Kidney (tissue), 14 donors: ENCODE data around the gene RAE1. TPM values are rescaled to one million over a fixed set of nuclear protein-coding genes. Genes with fewer than 3 reads are reported as not detected.

Experiments used
- DNase-seq, 5 donors: peaks; one replicate each; pipeline ENCODE4 v3.0.0-alpha.2; 2013 to 2020
- FAIRE-seq: peaks from 2 replicates; lab custom pipeline; 2012; peaks lifted over from hg19 to GRCh38; lab: Jason Lieb, UNC
- H3K27ac ChIP-seq, 2 donors: one replicate each; pipeline ENCODE4 v1.7.0; 2013; ENCODE audit warnings: low read depth in 2 of 2, low read length in 2 of 2, inconsistent platforms in 1 of 2
- H3K27me3 ChIP-seq: one replicate; pipeline ENCODE4 v1.7.1; 2013; ENCODE audit warnings: low read length, inconsistent platforms; ENCODE audit not compliant: control insufficient read depth, insufficient read depth
- H3K36me3 ChIP-seq, 3 donors: one replicate each; pipeline versions ENCODE4 v1.7.0 to v1.7.1; 2013; ENCODE audit warnings: low read length in 3 of 3, control low read depth in 1 of 3, inconsistent platforms in 1 of 3; ENCODE audit not compliant: insufficient read depth in 3 of 3, control insufficient read depth in 2 of 3
- H3K4me1 ChIP-seq, 3 donors: one replicate each; pipeline versions ENCODE4 v1.7.0 to v1.7.1; 2013; ENCODE audit warnings: low read length in 3 of 3, inconsistent platforms in 1 of 3, low read depth in 1 of 3; ENCODE audit not compliant: control insufficient read depth in 2 of 3, insufficient read depth in 2 of 3
- H3K4me3 ChIP-seq, 3 donors: one replicate each; pipeline versions ENCODE4 v1.7.0 to v1.8.1; 2013; ENCODE audit warnings: low read length in 3 of 3, control low read depth in 1 of 3, inconsistent platforms in 1 of 3
- H3K9ac ChIP-seq, 3 donors: one replicate each; pipeline versions ENCODE4 v1.7.0 to v1.7.1; 2013; ENCODE audit warnings: low read length in 3 of 3, control low read depth in 1 of 3, inconsistent platforms in 1 of 3
- H3K9me3 ChIP-seq, 3 donors: one replicate each; pipeline versions ENCODE4 v1.7.0 to v1.7.1; 2013; ENCODE audit warnings: low read length in 3 of 3, control low read depth in 1 of 3, inconsistent platforms in 1 of 3; ENCODE audit not compliant: control insufficient read depth in 2 of 3, insufficient read depth in 1 of 3
- CTCF ChIP-seq: IDR thresholded peaks from 3 replicates; pipeline ENCODE4 v1.5.1; 2012; ENCODE audit warnings: mild to moderate bottlenecking, moderate library complexity, borderline replicate concordance; ENCODE audit not compliant: insufficient read depth; ENCODE audit errors: extremely low read depth
- intact Hi-C: fragments of 100-400 bp; cut with DNase I; formaldehyde crosslinking; loops from one replicate; pipeline ENCODE4 v1.11.1; 2022
- polyA plus RNA-seq: library from polyadenylated mRNA; stranded (reverse); fragments of 350-450 nt; fragmentation: Illumina TruSeq; extraction: RNeasy Lipid Tissue Mini Kit (QIAGEN cat#74804); gene quantifications from one replicate; pipeline ENCODE4 v1.2.3, GENCODE V29; 2014; ENCODE audit warnings: low read depth, low replicate concordance; ENCODE audit not compliant: insufficient read depth
- total RNA-seq: library from RNA; stranded (reverse); fragmentation: NEBNext Ultra II Directional; extraction: Animal tissue kit (Norgen Biotek cat#: 25700); gene quantifications from one replicate; pipeline ENCODE4 v1.2.1, GENCODE V29; 2021
- donor health status: control.
- donor health status: control.
- donor health status: control.
- donor health status: control.
- donor health status: control.
- donor health status: DM: yes; HTN: yes; CAD: no.
- donor health status: Normal renal cell carcinoma (clear cell type).

RAE1 gene
- total and polyA plus RNA-seq, 2 donors from 2014 or later, result 19.5 to 26.3 TPM

GRCh38 chr20:57421253-57422220 lies 70.5 kb downstream of the RAE1 start:
- Histone ChIP-seq H3K9ac (no peak overlapping the region), H3K4me1 (no peaks in the 10 kb centered on the region), H3K36me3 (no peaks in the 10 kb centered on the region), H3K9me3 (no peaks in the 10 kb centered on the region), H3K4me3 (no peak overlapping the region), H3K27me3 (no peaks in the 10 kb centered on the region), H3K27ac (no peak overlapping the region)
- TF ChIP-seq CTCF, result no peak
- FAIRE-seq, result no peak
- intact Hi-C loops, result no loop called here
- DNase-seq, result no peak

DNA sequence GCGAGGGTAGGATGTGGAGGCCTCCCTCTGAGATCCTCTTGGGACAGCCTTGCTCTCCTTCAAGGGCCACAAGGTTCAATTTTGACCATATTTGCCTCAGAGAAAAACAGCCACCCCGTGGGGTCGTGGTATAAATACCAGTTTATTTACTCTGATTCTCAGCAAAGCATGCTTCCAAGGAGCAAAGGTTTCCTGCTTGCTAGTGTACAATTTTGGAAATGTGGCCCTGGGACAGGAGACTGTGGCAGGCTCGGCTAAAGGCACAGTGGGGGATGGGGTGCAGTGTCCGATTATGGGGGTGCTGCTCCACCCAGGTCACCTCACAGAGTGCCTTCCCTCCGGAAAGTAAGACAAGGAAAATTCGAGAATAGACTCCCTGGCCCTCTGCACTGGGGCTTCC lies 71.2 kb downstream of the RAE1 start:
- no peak for TF ChIP-seq CTCF
- Histone ChIP-seq H3K36me3 (no peaks in the 10 kb centered on the region), H3K27me3 (no peaks in the 10 kb centered on the region), H3K27ac (no peak overlapping the region), H3K9ac (no peak overlapping the region), H3K4me1 (no peaks in the 10 kb centered on the region), H3K4me3 (no peak overlapping the region), H3K9me3 (no peaks in the 10 kb centered on the region)
- DNase-seq (no peak), FAIRE-seq (no peak)
- intact Hi-C loops, result no loop called here

DNA sequence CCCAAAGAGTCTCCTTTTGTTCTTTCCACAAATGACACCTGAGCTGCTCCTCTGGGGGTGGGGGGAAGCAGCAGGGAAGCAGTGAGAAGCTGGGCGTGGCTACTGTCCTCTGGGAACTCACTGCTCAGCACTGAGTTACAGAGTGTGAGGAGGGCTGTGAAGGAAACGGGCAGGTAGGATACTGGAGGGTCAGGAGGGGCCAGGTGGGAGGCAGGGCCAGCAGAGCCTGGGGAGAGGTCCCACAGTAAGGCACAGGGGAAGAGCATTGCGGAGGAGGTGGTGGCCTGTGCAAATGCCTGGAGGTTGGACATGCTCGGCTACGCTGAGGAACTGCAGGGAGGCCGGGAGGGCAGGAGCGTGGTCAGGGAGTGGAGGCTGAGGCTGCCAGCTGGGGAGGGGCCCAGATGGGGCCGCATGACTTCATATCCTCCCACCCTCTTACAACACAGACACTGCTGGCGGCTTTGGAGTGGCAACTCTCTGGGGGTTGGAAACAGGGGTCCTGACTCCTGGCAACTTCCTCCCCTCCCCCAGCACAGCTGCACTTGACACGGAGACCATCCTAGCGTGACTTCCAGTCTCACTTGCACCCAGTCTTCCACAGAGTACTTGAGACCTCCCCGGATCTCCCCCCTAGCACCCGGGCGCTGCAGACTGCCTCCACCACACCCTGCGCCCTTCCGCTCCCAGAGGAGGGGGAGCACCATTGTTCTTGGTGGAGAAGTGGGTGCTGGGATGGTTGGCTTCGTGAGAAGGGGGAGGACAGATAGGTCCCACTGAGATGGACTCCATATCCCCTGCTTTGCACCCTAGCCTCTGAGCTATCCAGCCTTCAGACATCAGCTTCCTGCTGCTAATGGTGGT lies 74.3 kb downstream of the RAE1 start:
- H3K4me1 ChIP-seq, result no peaks in the 10 kb centered on the region
- intact Hi-C loops, result no loop called here
- no peaks in the 10 kb centered on the region for H3K9me3 ChIP-seq
- FAIRE-seq (no peak), DNase-seq (peak in 4 of 5 donors; percentile 54 to 78 (median 58))
- TF ChIP-seq CTCF, result no peak
- no peak overlapping the region for H3K27ac ChIP-seq
- no peaks in the 10 kb centered on the region for H3K27me3 ChIP-seq
- H3K4me3 ChIP-seq, result no peak overlapping the region
- H3K9ac ChIP-seq, result no peak overlapping the region
- H3K36me3 ChIP-seq, result no peaks in the 10 kb centered on the region
